ENCODE measurements around the gene SMIM36. TPM values are rescaled to one million over a fixed set of nuclear protein-coding genes. Genes with fewer than 3 reads are reported as not detected.

Gene SMIM36
- not detected in 2 replicates for total RNA-seq

GRCh38 chr17:55510986-55511721, at the start of gene SMIM36:
TSS of gene SMIM36 (minus strand) at chr17:55511452.

GRCh38 chr17:55421179-55421934, 89.9 kb downstream of the SMIM36 start, which contains the start of gene MMD:
TSS of gene MMD (minus strand) at chr17:55421835. CDS start at chr17:55421695, 140 bp downstream.

Other genes with a start within 250 kb of the SMIM36 start
- gene HLF, start 246.5 kb downstream of the SMIM36 start, total RNA-seq = under 0.01 TPM in 1 of 2 replicates, not detected in the other
- gene MMD, start 89.6 kb downstream of the SMIM36 start, total RNA-seq = 27.1 and 38.5 TPM in 2 replicates
- 1.8 and 10.7 TPM in 2 replicates for gene TMEM100, start 211.4 kb upstream of the SMIM36 start, total RNA-seq
- gene PCTP, start 239.6 kb upstream of the SMIM36 start, total RNA-seq = 16.4 and 16.6 TPM in 2 replicates

Data from smooth muscle cell of bladder (primary cell).